Transverse colon (tissue), 4 donors: ENCODE measurements around the gene ACSL1.

ENCODE experiments used
- POLR2AphosphoS5 ChIP-seq, 3 donors: sonication (generic); formaldehyde crosslinking; IDR thresholded peaks; one replicate each; pipeline ENCODE4 v1.6.1; 2016; ENCODE audit warnings: antibody characterized with exemption in 3 of 3
- TF ChIP-seq, protein P1 (sequence below), 5 experiments: fragments of 200-600 bp in 3 of 5; fragments of 450-650 bp in 2 of 5; sonication (generic) in 3 of 5; IDR thresholded peaks; 1 replicate in 2 of 5; 2 replicates in 3 of 5; pipeline ENCODE4 v1.5.1; 2016 to 2017; ENCODE audit warnings: antibody characterized with exemption in 5 of 5, inconsistent platforms in 3 of 5, mild to moderate bottlenecking in 2 of 5, moderate library complexity in 1 of 5

DNA sequence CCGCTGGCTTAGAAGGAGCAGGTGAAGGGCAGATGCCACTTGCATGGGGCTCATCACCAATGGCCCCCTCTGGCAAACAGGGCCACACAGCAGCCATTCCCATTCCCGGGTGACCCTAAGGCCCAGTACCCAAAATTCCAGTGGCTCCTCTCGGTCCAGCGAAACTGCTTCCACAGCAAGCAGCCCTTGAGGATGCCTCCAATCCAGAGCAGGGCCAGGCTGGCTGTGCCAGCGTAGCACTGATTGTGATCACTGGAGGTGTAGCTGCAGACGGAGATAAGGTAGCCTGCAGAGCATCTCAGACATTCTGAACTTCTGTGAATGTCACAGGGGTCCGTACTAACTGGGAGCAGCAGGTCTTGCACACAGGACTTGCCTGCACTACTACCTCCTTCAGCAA lies 27.3 kb downstream of the ACSL1 start:
- TF ChIP-seq, protein P1, sequence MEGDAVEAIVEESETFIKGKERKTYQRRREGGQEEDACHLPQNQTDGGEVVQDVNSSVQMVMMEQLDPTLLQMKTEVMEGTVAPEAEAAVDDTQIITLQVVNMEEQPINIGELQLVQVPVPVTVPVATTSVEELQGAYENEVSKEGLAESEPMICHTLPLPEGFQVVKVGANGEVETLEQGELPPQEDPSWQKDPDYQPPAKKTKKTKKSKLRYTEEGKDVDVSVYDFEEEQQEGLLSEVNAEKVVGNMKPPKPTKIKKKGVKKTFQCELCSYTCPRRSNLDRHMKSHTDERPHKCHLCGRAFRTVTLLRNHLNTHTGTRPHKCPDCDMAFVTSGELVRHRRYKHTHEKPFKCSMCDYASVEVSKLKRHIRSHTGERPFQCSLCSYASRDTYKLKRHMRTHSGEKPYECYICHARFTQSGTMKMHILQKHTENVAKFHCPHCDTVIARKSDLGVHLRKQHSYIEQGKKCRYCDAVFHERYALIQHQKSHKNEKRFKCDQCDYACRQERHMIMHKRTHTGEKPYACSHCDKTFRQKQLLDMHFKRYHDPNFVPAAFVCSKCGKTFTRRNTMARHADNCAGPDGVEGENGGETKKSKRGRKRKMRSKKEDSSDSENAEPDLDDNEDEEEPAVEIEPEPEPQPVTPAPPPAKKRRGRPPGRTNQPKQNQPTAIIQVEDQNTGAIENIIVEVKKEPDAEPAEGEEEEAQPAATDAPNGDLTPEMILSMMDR (IDR thresholded peaks at IDR 0.05): no peak
- no peak for TF ChIP-seq POLR2AphosphoS5 (IDR thresholded peaks at IDR 0.05)
